ENCODE results near the gene HIVEP3.

The HIVEP3 gene

GRCh38 chr1:41588334-41588875, 330.3 kb downstream of the HIVEP3 start:
- Histone ChIP-seq H3K36me3 (replicated peaks; ENCODE audit: insufficient read depth, low read length) (no peaks in the 10 kb centered on the region), H3K4me3 (ENCODE audit: low read length) (no peak overlapping the region), H3F3A (ENCODE audit: insufficient read depth, low read length) (no peaks in the 10 kb centered on the region), H3K4me1 (ENCODE audit: low read length) (no peaks in the 10 kb centered on the region), H3K79me2 (ENCODE audit: low read length) (no peaks in the 10 kb centered on the region), H3K9ac (ENCODE audit: low read length) (no peak overlapping the region), H3K9me2 (replicated peaks; ENCODE audit: insufficient read depth, low read length) (no peaks in the 10 kb centered on the region), H4K20me1 (ENCODE audit: insufficient read depth, low read length) (no peaks in the 10 kb centered on the region), H3K4me2 (ENCODE audit: low read depth, low read length) (no peak overlapping the region), H2AFZ (ENCODE audit: low read length) (no peak overlapping the region), H3K27ac (ENCODE audit: low read length) (no peak overlapping the region), H3K9me3 (replicated peaks; ENCODE audit: insufficient read depth, low read length) (no peaks in the 10 kb centered on the region), H3K27me3 (replicated peaks; ENCODE audit: insufficient read depth, low read length) (no peaks in the 10 kb centered on the region)
- TF ChIP-seq EZH2 (optimal IDR thresholded peaks at IDR 0.05; ENCODE audit: low read depth, low read length): no peak
- TF ChIP-seq, protein P1, sequence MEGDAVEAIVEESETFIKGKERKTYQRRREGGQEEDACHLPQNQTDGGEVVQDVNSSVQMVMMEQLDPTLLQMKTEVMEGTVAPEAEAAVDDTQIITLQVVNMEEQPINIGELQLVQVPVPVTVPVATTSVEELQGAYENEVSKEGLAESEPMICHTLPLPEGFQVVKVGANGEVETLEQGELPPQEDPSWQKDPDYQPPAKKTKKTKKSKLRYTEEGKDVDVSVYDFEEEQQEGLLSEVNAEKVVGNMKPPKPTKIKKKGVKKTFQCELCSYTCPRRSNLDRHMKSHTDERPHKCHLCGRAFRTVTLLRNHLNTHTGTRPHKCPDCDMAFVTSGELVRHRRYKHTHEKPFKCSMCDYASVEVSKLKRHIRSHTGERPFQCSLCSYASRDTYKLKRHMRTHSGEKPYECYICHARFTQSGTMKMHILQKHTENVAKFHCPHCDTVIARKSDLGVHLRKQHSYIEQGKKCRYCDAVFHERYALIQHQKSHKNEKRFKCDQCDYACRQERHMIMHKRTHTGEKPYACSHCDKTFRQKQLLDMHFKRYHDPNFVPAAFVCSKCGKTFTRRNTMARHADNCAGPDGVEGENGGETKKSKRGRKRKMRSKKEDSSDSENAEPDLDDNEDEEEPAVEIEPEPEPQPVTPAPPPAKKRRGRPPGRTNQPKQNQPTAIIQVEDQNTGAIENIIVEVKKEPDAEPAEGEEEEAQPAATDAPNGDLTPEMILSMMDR (IDR thresholded peaks at IDR 0.05; ENCODE audit: low read length): no peak
- no peak for TF ChIP-seq EZH2phosphoT487 (IDR thresholded peaks at IDR 0.05; ENCODE audit: low read length)
- DNase-seq: no peak

DNA sequence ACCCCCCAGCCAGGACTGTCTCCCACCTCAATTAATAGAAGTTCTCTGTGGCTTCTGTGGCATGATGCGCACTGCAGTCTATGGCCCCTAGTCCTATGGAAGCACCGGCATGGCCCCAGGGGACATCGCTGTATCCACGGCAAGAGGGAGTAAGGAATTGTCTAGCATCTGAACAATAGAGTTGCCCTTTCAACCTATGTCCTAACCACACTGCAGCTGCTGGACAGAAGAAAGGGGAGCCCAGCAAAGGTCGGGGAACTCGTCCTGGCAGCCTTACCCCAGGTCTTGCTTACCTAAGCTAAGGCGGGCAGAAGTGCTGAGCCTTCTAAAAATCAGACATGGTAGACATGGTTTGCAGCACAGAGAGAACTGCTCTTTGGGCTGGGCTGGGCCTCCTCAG, 330.9 kb downstream of the HIVEP3 start:
- no peaks in the 10 kb centered on the region for H3K4me1 ChIP-seq (ENCODE audit: low read length)
- no peak overlapping the region for H3K27ac ChIP-seq (ENCODE audit: low read length)
- no peaks in the 10 kb centered on the region for H3K79me2 ChIP-seq (ENCODE audit: low read length)
- H3K4me2 ChIP-seq (ENCODE audit: low read depth, low read length): no peak overlapping the region
- H3F3A ChIP-seq (ENCODE audit: insufficient read depth, low read length): no peaks in the 10 kb centered on the region
- no peak overlapping the region for H3K4me3 ChIP-seq (ENCODE audit: low read length)
- H3K9ac ChIP-seq (ENCODE audit: low read length): no peak overlapping the region
- H4K20me1 ChIP-seq (ENCODE audit: insufficient read depth, low read length): no peaks in the 10 kb centered on the region
- H3K27me3 ChIP-seq (replicated peaks; ENCODE audit: insufficient read depth, low read length): no peaks in the 10 kb centered on the region
- H2AFZ ChIP-seq (ENCODE audit: low read length): no peak overlapping the region
- H3K9me3 ChIP-seq (replicated peaks; ENCODE audit: insufficient read depth, low read length): no peaks in the 10 kb centered on the region
- TF ChIP-seq EZH2phosphoT487 (IDR thresholded peaks at IDR 0.05; ENCODE audit: low read length) (no peak), EZH2 (optimal IDR thresholded peaks at IDR 0.05; ENCODE audit: low read depth, low read length) (no peak)
- TF ChIP-seq, protein P1 (IDR thresholded peaks at IDR 0.05; ENCODE audit: low read length): no peak
- no peaks in the 10 kb centered on the region for H3K9me2 ChIP-seq (replicated peaks; ENCODE audit: insufficient read depth, low read length)
- no peaks in the 10 kb centered on the region for H3K36me3 ChIP-seq (replicated peaks; ENCODE audit: insufficient read depth, low read length)
- no peak for DNase-seq

DNA sequence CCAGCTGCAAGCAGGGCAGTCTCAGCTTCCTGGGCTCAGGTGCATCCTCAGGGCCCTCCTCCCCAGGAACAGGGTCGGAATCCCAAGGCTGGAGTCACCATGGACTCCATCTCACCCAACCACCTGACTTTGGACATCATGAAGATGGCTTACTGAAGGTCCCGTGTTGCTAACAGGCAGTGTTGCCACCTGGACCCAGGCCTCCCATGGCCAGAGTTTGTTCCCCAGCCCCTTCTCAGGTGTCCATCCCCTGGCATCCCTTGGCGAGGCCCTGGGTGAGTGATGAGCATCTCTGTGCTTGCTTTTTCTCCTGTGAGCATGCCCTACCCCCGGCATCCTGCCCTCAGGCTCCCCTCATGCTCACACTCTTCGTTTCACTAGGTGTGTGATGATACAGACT, 332.5 kb downstream of the HIVEP3 start:
- no peak for DNase-seq
- Histone ChIP-seq H3K79me2 (ENCODE audit: low read length) (no peaks in the 10 kb centered on the region), H3K9me2 (replicated peaks; ENCODE audit: insufficient read depth, low read length) (no peaks in the 10 kb centered on the region), H3K4me1 (ENCODE audit: low read length) (no peaks in the 10 kb centered on the region), H4K20me1 (ENCODE audit: insufficient read depth, low read length) (no peaks in the 10 kb centered on the region), H3K4me3 (ENCODE audit: low read length) (no peak overlapping the region), H3K9ac (ENCODE audit: low read length) (no peak overlapping the region), H3F3A (ENCODE audit: insufficient read depth, low read length) (no peaks in the 10 kb centered on the region), H2AFZ (ENCODE audit: low read length) (no peak overlapping the region), H3K9me3 (replicated peaks; ENCODE audit: insufficient read depth, low read length) (no peaks in the 10 kb centered on the region), H3K36me3 (replicated peaks; ENCODE audit: insufficient read depth, low read length) (no peaks in the 10 kb centered on the region), H3K27ac (ENCODE audit: low read length) (no peak overlapping the region), H3K4me2 (ENCODE audit: low read depth, low read length) (no peak overlapping the region), H3K27me3 (replicated peaks; ENCODE audit: insufficient read depth, low read length) (no peaks in the 10 kb centered on the region)
- TF ChIP-seq EZH2 (optimal IDR thresholded peaks at IDR 0.05; ENCODE audit: low read depth, low read length) (no peak), EZH2phosphoT487 (IDR thresholded peaks at IDR 0.05; ENCODE audit: low read length) (no peak)
- TF ChIP-seq, protein P1 (IDR thresholded peaks at IDR 0.05; ENCODE audit: low read length): no peak
